GM21526 (cell line): ENCODE data around the gene KCP.
"Not testable (repeated sequence)": the region's sequence is repeated elsewhere in the genome, so short reads cannot be mapped to it uniquely, and the experiment has no call there.

Experiments
- ATAC-seq: cut with Tn5 transposase; IDR thresholded peaks from one replicate; pipeline ENCODE4 v1.9.1; 2021; ENCODE audit warnings: moderate library complexity; ENCODE audit not compliant: unreplicated experiment, low FRiP score

The KCP gene

GRCh38 chr7:128910569-128910945 is at the start of gene KCP:
Gene KCP (minus strand): TSS chr7:128910709. CDS start chr7:128910676, 33 bp downstream.
- no peak for ATAC-seq

DNA sequence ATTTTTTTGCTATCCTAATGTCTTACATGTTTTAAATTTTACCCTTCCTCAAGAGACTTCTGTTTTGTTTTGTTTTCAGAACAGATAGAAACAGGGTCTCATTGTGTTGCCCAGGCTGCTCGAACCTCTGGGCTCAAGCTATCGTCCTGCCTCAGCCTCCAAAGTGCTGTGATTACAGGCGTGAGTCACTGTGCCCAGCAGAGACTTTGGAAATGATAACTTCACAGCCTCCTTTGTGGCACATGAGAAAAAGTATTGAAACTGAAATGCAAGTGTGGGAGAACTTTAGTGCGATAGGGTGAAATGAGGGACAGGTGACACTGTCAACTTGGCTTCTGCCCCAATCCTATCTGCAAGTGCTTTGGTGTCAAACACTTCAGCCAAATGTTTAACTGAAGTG is 48.8 kb upstream of the KCP start:
- no peak for ATAC-seq

GRCh38 chr7:128955981-128956380 is 45.5 kb upstream of the KCP start:
- no peak for ATAC-seq

DNA sequence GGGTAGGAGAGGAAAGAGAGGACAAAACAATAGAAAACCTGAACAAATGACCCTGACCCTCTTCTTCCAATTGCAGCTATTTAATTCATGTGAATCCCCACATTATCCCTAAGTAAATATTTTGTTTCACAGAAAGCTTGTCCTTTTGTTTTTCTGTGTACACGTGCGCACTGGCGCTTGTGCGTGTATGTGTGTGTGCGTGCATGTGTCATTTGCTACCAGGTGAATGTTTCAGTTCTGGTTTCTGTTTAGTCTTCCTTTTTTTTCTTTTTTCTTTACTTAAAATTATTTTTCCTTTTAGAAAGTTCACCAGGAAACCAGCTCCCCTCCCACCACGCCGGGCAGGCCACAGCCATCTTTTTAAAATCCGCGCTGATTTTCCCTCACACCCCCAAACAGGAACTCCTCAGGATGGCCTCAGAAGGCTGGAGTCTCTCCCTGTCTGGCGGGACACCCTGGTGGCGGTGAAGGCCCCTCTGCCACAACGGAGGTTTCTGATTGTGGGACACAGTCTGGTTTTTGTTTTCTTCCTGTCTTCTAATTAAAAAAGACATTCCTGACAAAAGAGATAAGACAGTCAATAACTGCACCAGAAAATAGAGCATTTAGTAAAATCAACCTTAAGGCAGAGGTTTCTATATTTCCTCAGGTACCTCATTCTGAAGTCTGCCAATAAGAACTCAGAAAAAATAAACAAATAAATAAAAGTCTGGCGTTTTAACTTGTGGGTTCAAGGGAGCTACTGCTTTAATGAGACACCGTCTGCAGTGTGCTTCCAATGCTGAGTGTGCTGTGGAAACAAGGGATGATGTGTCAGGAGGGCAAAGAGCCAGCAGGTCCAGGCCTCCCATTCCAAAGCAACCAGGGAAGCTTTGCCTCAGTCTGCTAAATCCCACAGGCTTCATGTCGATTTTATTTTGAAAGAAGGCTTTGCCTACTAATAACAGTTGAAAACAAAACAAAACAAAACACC is 44.6 kb upstream of the KCP start:
- ATAC-seq: peak; percentile 54

GRCh38 chr7:128954150-128954549 is 43.6 kb upstream of the KCP start:
- no peak for ATAC-seq

DNA sequence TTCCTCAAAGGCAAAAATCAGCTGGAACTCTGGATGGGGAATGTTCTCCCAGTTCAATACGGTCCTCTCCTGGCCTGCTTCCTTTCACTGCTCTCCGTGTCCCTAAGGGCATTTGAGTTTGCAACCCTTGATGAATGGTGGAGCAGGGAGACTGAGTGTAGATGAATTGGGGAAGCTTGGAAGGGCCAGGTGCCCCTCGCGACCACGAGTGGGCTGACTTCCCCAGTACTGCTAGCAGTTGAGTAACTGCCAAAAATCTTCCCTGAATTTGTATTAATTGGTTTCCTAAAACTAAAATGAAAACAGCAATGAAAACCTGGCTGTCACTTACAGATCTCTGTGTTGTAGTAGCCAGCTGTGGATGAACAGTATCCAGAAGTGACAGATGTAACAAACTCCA is 40.8 kb upstream of the KCP start:
- ATAC-seq: no peak

GRCh38 chr7:128948976-128949760 is 38.7 kb upstream of the KCP start:
- ATAC-seq: no peak

GRCh38 chr7:128948312-128948973 is 37.9 kb upstream of the KCP start:
- ATAC-seq: no peak

DNA sequence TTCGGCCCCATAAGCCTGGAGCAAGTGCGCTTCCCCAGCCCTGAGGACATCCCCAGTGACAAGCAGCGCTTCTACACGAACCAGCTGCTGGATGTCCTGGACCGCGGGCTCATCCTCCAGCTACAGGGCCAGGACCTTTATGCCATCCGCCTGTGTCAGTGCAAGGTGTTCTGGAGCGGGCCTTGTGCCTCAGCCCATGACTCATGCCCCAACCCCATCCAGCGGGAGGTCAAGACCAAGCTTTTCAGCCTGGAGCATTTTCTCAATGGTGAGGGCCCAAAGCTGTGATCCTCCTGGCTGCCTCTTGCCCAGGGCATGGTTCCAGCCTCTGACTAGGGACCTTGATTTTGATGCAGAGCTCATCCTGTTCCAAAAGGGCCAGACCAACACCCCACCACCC is 37.3 kb upstream of the KCP start:
- ATAC-seq: no peak

GRCh38 chr7:128946936-128947830 is 36.7 kb upstream of the KCP start:
- no peak for ATAC-seq

DNA sequence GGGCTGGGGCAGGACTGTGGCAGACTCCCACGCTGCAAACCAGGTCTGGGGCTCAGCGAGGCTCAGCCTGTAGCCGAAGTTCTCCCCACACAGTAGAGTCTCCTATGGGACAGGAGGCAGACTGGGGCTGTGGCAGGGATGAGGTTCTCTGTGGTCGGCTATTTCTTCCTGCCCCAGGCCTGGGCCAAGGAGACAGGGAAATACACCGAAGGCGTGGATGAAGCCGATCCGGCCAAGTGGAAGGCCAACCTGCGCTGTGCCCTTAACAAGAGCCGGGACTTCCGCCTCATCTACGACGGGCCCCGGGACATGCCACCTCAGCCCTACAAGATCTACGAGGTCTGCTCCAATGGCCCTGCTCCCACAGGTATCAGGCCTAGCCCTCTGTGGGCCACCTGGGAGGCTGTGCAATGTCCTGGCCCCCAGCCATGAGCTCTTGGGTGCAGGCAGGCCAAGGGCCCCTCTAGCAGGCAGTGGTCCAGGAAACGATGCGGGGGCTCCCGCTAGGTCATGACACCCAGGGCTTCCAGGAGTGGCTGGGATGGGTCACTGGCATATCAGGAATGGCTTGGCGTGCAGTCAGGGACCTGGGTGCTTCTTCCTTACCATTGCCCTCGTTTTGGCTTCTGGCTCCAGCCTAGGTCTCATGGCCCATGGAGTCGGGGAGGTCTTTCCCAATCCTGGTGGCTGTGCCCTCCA is 35.3 kb upstream of the KCP start:
- no peak for ATAC-seq

DNA sequence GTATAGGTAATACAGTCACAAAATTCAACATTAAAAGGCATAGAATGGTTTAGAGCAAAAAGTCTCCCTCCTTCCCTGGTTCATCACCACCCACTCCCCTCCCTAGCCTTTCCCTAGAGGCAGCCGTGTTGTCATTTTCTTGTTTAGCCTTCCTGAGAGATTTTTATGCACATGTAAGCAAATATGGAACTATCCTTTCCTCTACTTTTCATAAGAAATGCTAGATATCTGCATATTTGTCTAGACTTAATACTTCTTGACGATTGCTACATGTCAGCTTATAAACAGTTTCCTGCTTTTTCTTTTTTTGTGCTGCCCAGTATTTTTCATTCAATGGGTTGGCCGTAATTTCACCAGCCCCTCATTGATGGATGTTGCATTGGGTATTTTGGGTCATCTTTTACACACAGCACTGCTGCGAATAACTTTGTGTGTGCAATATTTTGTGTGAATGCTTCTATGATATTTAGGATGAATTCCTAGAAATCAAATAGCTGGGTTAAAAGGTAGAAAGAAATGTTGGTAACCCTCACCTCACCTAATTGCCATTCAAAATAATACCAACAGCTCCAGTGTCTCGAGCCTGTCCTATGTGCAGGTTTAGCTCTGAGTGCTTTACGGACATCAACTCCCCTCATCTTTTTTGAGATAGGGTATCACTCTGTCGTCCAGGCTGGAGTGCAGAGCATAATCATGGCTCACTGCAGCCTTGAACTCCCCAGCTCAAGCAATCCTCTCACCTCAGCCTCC is 34.2 kb upstream of the KCP start:
- ATAC-seq: no peak

DNA sequence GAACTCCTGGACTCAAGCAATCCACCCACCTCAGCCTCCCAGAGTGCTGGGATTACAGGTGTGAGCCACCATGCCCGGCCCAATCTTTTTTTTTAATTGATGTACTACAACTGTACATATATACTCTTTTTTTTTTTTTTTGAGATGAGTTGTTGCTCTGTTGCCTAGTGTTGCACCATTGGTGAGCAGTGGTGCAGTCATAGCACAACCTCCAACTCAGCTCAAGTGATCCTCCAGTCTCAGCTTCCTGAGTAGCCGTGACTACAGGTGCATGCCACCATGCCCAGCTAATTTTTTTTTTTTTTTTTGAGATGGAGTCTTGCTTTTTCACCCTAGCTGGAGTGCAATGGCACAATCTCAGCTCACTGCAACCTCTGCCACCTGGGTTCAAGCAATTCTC is 32.7 kb upstream of the KCP start:
- not testable (repeated sequence) for ATAC-seq

- ATAC-seq: no peak
Measured at GRCh38 chr7:128941946-128942526, 31.5 kb upstream of the KCP start.

DNA sequence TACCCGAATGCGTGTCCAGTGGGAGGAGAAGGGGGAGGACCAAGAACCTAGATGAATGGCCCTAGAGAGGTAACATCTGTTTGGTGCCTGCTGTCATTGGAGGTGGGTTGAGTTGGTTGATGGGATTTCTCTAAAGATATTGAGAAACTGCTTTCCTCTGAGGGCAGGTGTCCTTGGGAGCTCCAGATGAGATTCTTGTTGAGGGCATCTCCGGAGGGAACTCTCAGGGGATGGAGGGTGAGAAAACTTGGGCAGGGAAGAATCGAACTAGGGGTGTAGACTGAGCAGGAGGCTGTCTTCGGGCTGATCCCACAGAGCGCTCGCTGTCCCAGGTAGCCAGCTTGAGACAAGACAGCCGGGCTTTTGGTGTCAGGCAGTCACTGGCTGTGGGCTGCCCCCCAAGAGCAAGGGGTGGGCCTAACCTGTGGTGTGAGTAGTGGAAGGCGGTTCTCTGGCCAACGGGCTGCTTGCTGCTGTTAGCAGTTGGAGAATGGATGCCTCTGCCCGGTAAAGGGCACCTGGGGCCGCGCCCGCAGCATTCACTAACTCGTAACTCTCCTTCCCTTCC is 30.9 kb upstream of the KCP start:
- no peak for ATAC-seq

GRCh38 chr7:128940494-128941322 is 30.2 kb upstream of the KCP start:
- peak; percentile 60 for ATAC-seq

- ATAC-seq: peak; percentile 19
Measured at GRCh38 chr7:128939861-128940410, 29.4 kb upstream of the KCP start.
